ENCODE results near the gene RMC1. TPM values are rescaled to one million over a fixed set of nuclear protein-coding genes. Genes with fewer than 3 reads are reported as not detected.
"Not testable (repeated sequence)": the region's sequence is repeated elsewhere in the genome, so short reads cannot be mapped to it uniquely, and the experiment has no call there.

RMC1 gene
- 37.0 TPM for total RNA-seq

DNA sequence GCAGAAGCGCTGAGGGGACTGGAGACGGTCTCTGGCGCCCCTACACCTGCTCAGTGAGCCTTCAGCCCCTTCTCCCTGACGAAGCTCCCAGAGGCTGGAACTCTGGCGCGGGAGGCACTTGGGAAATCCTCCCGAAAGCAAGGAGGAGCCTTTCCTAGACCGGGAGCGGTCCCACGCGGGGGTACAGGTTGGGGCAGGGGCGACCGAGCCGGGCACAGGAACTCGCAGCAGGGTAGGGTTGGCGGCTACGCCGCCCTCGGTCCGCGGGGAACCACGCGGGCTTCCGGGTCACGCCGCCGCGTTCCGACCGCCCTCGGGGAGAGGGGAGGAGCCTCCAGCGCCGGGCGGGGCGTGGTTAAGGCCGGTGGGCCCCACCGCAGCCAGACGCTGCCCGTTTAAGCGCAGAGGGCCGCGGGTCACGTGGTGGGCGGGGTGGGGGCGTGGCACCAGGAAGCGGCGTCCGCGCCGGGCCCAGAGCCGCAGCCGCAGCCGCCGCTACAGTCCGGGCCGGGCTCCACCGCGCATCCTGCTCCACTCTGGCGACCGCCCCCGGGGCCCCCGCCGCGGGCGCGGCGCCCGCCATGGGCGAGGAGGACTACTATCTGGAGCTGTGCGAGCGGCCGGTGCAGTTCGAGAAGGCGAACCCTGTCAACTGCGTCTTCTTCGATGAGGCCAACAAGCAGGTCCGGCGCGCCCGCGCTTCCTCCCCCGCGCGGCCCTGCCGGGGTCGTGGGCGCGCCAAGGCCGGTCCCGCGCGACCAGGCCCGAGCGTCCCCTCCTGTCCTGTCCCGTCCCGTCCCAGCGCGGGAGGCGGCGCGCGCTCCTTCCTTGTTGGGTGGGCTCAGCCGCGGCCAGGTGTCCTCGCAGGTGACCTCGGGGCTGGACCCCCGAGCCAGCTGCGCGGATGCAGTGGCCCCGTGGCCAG lies at the start of gene RMC1:
TSS of gene RMC1 (plus strand) at position 474 of the 925 bp plus-strand sequence. CDS start at position 582, 108 bp downstream.
- DNase-seq = peak; percentile 95

DNA sequence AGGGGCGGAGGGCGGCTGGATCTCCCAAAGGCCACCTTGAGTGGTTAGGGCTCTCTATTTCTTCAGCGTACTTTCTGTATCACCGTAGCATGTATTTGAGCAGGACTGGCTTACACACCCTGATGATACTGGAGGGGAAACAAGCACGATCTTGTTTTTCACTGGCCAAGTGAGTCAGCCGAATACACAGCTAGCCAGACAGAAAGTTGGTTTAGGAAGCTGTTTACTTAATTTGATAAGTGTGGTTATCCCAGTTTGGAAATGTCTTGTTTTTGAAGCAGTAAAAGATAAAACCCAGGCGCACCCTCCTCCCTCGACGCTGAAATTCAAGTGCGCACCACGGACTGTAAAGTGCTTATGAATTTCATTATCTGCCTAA lies 49.6 kb upstream of the RMC1 start:
- no peak for DNase-seq

DNA sequence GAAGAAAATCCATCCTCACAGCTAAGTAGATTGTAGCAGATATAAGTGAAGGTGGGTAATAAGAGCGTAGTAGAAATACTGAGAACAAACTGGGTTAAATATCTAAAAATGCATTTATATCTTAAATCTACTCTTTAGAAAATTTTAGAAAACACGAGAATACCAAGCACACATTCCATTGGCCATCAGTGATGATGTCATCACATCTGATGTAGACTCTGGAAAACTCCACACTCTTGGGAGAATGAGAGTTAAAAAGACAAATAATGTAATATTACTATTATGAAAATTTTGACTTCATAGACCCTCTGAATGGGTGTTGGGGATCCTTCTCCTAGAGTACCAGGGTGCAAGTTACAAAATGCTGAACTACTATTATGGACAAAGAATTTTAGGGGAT lies 46.5 kb upstream of the RMC1 start:
- no peak for DNase-seq

DNA sequence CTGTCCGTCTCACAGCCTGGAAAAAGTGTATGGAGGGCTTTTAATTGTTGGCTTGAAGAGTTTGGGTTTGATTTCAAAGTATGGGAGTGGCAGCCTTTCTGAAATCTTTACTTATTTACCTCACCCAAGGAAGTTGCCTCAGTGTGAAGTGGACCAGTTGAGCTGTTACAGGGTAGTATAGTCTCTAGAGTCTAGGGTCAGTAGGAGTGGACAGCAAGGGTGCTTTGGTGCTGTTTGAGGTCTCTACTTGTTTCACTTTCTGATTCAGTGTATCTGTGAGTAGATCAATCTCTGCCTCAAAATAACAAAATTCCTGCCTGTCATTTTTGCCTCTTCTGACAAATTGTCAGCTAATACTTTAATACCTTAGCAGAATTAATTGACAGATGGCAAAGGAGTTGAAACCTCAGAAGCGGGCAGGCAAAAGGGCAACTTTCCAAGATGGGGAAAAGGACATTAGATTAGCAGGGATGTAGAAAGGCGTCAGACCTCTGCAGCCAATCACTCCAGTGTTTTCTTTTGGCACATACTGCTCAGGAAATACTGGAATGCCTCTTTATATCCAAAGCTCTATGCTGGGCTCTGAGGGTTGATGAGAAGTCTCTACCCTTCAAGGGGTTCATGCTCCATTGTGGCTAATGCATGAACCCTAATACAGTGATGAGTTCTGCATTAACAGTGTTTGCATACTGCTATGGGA lies 44.3 kb upstream of the RMC1 start:
- DNase-seq = no peak

DNA sequence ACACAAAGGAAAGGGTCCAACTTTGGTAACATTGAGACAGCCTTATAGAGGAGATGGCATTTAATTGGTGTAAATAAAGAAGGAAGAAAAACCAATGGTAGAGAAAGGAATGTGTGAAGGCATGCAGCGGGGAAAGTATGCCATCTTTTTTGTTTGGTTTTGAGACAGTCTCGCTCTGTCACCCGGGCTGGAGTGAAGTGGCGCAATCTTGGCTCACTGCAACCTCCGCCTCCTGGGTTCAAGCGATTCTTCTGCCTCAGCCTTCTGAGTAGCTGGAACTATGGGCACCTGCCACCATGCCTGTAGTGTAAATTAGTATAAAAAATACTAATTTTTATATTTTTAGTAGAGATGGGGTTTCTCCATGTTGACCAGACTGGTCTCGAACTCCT lies 43.8 kb upstream of the RMC1 start:
- DNase-seq = no peak

DNA sequence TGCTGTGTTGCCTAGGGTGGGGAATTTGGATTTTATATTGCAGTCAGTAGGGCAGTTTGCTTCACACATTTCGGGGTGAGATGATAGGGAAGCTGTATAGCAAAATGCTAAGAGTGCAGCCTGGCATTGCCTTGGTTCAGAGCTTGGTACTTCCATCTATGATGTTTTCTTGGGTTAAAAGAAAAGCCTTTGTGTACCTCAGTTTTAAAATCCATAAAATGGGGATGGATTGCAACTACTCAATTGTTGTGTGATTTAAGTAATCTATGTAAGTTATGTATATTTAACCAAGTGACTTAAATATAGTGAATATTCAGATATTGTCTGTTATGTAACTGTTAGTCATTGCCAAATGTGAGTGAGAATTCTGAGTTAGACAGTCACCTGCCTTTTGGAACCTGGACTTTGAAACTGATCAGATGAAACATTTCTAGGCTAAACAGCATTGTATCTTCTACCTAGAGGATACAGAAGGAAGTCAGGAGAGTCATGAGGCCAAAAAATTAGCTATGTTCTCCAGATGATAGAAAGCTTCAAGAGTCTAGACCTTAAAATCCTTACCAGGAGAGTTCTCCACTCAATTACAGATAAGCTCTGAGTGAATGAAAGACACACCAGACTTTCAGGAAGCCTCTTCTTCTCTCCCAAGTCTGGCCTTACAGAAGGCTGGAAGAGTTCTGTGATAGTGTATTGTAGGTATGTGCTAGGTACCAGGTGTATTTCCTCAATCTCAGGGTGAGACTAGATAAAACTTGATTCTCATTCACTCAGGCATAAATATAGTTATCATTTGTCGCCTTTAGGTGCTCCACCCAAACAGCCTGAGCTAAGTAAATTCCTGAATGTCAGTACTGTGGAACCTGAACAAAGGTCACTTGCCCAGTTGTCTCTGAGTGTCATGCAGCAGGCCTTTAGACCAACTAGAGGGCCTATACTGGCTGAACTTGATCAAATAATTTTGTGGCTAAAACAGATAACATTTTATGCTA lies 42.7 kb upstream of the RMC1 start:
- DNase-seq = no peak

DNA sequence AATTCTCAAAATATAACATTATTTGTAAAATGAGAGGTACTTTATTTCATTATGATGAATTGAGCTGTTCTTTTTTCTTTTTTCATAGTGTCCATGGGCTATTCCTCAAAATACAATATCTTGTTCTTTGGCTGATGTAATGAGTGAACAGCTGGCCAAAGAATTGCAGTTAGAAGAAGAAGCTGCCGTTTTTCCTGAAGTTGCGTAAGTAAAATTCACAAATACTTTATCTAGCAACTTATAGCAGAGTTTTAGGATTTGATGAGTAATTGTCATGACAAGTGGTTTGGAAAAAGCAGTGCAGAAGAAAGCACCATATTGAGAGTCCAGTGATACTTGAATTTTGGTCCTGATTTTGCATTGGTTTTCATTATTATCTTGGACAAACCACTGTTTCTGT lies 40.4 kb upstream of the RMC1 start:
- no peak for DNase-seq

DNA sequence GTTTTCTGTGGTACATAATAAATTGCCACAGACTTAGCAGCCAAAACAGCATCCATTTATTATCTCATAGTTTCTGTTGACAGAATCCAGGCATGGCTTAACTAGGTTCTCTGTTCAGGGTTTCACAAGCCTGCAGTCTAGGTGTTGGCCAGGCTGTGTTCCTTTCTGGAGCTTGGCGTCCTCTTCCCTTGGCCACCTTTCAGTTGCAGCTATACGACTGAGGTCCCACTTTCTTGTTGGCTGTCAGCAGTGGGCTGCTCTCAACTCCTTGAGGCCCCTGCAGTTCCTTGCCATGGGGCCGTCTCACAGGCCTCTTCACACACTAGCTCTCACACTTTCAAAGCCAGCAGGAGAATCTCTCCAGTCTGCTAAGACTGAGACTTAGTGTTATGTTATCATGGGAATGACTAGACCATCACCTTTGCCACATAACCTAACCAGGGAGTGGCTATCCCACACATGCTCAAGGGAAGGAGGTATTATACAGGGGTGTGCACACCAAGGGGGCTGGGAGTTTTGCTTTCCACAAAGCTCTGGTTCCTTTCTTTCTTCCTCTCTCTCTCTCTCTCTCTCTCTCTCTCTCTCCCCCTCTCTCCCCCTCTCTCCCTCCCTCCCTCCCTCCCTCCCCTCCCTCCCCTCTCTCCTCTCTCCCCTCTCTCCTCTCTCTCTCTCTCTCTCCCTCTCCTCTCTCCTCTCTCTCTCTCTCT lies 34.4 kb upstream of the RMC1 start:
- no peak for DNase-seq

DNA sequence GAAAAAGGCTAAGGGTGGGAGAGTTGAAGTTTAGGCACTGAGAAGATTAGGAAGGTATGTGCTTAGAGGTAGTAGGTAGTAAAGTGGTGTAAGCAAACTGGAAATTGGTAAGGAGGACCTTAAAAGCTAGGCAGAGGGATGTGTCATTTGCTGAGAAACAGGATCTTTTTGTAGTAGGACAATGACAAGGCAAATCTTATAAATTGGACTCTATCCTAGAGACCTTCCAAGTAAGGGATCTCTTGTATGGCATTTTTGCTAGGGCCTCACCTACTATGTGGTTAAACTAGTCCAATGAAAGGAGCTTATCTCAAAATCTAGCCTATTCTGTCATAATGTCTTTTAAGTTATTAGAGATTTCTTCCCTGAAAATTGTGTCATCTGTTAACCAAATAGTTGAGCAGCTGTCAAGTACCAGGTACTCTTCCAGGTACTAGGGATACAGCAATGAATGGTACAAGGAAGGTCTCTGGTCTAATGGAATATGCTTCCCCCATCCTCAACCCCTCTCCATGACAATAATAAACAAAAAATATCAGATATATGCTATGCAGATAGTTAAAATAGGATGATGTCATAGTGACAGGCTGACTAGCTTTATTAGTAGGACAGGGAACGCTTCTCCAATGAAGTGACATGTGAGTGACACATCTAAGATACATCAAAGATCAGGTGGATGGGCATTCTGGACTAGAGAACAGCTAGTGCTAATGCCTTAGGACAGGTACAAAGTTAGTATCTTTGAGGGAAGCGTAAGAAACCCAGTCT lies 32.5 kb upstream of the RMC1 start:
- no peak for DNase-seq

DNA sequence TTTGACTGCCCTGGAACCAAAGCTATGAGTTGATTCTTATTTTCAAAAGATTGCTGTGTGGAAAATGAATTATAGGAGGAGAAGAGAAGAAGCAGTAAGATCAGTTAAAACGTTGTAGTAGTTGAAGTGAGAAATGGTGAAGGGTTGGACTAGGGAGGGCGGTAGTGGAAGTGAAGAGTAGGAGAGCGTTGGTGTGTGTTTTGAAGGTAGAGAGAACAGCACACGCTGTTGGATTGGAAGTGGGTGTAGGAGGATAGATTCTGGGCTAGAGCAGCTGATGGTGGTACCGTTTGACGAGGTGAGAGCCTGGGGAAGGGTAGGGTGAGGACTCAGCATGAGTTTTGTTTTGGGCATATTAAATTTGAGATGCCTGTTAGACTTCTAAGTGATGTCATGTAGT lies 31.8 kb upstream of the RMC1 start:
- no peak for DNase-seq

DNA sequence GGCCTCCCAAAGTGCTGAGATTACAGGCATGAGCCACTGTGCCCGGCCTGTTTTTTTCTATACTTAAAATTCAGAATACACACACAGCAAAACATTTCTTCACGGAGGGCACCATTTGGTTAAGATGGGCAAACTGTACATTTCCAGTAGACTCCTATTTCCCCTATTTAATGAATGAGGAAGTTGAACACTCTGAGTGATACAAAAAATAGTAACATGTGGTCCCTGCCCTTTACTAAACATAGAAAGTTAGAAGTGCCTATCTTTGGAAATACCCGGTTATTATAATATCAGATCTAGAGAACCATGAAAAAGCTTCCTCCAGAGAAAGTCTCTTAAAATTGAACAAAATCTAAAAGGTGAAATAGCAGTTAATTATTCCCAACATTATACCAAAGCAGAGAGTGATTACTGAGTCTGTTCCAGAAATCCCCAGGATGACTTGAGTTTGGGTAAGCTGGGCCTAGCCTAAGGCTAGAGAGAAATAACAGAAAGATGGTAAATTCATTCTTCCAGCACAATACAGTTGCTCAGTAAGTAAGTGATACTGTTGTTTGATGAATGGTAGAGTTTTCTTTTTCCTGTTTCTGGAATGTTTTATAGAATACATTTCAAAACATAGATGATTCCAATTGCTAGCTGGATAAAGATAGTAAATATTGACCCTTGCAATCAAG lies 23.3 kb upstream of the RMC1 start:
- DNase-seq = no peak

DNA sequence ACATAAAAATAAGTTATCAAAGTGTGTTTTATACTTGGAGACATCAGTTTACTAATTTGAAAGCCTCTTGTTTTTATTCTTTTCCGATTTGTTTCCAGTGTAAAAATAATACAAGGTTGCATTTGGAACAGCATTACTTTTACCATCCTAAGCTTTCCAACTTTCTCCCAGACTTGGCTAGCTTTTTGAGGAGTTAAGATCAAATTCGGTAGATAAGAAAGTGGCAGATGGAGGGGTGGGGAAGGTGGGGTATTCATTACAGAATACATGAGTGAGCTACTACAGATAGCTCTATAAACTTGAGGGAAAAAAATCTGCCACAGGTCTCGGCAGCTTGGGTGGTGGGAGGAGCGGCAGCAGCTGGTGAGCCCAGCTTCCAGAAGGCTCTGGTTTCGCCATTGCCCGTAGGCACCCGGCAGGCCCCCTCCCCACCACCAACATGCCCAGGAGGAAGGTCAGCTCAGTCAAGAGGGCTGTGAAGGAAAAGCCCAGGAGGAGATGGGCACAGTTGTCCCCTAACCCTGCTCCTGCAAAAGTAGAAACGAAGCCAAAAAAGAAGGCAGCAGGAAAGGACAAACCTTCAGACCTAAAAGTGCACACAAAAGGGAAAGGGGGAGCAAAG lies 18.6 kb upstream of the RMC1 start:
- no peak for DNase-seq

DNA sequence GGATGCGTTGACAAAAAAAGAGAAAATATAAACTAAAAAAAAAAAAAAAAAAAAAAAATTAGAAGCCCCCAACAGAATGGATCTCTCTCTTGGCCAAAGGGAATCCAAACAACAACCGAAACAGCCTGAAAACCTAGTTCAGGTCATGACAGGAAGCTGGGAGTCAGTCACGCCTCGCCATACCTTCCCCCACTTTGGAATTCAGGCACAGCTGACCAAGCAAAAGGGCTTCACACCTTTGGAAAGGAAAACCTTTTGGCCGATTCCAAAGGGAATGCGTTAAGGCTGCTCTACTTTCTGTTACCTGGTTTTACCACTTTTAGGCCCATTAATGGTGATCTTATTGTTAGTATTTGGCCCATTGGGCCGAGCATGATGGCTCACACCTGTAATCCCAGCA lies 17.9 kb upstream of the RMC1 start:
- DNase-seq = no peak

DNA sequence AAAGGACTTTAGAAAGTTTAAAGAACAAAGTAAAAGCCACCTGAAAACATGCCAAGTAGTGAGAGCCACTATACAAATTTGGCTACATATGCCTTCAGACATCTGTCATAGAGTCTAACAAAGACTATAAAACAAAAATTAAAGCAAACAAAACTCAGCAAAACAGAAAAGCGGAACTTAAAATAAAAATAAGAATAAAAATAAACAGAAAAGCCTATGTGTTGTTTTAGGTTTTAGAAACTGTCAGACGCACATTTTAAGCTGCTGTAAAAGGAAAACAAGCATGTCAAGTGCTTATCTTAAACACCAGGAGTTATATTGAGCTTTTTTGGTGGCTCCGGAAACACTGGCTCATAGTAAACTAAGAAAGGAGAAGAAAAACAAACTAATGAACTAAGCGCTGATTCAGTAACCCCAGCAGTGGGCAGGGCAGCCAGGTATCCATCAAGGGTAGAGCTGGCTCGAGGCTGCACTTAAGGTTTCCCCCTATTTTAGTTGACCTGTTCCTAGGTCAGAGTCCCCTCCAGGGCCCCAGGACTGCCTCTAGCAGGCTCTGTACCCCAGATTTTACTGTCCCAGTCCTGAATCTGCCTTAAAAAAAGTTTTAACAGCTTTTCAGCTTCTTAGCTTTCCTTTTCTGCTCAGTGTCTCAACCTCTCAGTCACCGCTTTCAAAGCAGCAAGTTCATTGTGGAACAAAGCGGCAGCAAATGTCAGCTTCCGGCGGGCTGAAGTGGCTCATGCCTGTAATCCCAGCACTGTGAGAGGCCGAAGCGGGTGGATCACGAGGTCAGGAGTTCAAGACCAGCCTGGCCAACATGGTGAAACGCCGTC lies 15.4 kb upstream of the RMC1 start:
- DNase-seq = no peak

DNA sequence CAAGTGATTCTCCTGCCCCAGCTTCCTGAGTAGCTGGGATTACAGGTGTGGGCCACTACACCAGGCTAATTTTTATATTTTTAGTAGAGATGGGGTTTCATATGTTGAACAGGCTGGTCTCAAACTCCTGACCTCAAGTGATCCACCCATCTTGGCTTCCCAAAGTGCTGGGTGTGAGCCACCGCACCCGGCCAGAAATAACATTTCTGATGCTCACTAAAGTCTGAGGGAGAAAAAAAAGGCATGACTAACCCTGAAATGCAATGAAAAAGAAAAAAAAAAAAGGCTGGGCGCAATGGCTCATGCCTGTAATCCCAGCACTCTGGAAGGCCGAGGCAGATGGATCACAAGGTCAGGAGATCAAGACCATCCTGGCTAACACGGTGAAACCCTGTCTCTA lies 13.7 kb upstream of the RMC1 start:
- DNase-seq = not testable (repeated sequence)

DNA sequence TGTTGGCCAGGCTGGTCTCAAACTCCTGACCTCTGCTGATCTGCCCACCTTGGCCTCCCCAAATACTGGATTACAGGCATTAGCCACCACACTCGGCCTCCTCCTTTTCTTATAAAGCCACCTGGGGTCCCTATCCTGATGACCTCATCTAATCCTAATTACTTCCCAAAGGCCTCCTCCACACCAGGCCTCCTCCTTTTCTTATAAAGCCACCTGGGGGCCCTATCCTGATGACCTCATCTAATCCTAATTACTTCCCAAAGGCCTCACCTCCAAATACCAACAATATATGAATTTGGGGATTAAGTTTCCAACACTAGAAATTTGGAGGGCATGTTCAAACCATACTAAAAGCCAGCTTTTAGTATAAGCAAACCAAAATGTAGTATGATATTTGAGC lies 9.7 kb upstream of the RMC1 start:
- DNase-seq = no peak

DNA sequence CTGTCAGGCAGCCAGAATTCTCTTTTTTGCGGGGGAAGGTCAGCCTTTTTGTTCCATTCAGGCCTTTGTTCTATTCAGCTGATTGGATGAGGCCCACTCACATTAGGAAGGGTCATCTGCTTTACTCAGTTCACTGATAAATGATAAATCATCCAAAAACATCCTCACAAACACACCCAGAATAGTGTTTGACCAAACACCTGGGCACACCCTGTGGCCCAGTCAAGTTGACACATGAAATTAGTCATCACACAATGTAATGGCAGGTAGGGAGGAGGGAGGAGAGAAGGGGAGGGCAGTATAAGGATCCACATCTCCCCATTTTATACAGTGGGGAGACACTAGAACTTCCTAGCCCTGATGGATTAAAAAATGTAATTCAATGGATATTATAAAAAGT lies 8.3 kb upstream of the RMC1 start:
- no peak for DNase-seq

DNA sequence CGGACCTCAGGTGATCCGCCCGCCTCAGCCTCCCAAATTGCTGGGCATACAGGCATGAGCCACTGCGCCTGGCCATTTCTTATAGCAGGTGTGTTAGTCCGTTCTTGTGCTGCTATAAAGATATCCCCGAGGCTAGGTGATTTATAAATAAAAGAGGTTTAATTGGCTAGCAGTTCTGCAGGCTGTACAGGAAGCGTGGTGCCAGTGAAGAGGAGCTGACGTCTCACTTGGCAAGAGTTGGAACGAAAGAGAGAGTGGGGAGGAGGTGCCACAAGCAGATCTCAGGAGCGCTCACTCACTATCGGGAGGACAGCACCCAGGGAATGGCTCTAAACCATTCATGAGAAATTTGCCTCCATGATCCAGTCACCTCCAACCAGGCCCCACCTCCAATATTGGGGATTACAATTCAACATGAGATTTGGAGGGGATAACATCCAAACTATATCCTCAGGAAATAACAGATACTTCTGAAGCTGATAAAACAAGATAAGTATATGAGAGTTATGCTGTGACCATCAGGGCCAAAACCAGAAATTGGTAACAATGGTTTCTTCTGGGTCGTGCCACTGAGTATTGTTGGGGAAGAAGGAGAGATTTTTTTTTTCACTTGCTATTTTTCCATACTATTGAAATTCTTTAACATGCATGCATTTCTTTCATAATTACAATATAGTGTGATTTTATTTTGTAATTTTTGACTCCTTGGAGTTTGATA lies 7.4 kb upstream of the RMC1 start:
- no peak for DNase-seq
